SK-N-SH (cell line): ENCODE measurements around the gene MAP4K5.

Experiments used
- CHD2 ChIP-seq: fragments of 150-350 bp; IDR thresholded peaks from 2 replicates; pipeline ENCODE4 v1.6.1; 2018; ENCODE audit warnings: low read length; ENCODE audit not compliant: partially characterized antibody
- EP300 ChIP-seq, 2 experiments: IDR thresholded peaks; 2 replicates each; pipeline versions ENCODE4 v1.4.0 to v1.6.1; 2012; ENCODE audit warnings: borderline replicate concordance in 1 of 2, low read depth in 1 of 2, low read length in 1 of 2
- EZH2phosphoT487 ChIP-seq: fragments of 200-600 bp; sonication (generic); IDR thresholded peaks from 2 replicates; pipeline ENCODE4 v1.6.1; 2017; ENCODE audit warnings: low read depth, mixed run types, mild to moderate bottlenecking, antibody characterized with exemption, moderate library complexity, borderline replicate concordance
- JUND ChIP-seq: IDR thresholded peaks from 2 replicates; pipeline ENCODE4 v1.4.0; 2012
- MXI1 ChIP-seq: IDR thresholded peaks from 2 replicates; pipeline ENCODE4 v1.6.1; 2012; ENCODE audit warnings: mild to moderate bottlenecking, low read depth, low read length, improper control_type of control experiment
- POLR2AphosphoS5 ChIP-seq: IDR thresholded peaks from 2 replicates; pipeline ENCODE4 v1.6.1; 2012; ENCODE audit warnings: low read depth, low read length
- RXRA ChIP-seq: IDR thresholded peaks from 2 replicates; pipeline ENCODE4 v1.4.0; 2012; ENCODE audit warnings: low read depth, mild to moderate bottlenecking, borderline replicate concordance
- SIN3A ChIP-seq: IDR thresholded peaks from 2 replicates; pipeline ENCODE4 v1.6.1; 2012; ENCODE audit warnings: low read depth, mild to moderate bottlenecking, low read length, moderate library complexity, borderline replicate concordance
- SMC3 ChIP-seq: IDR thresholded peaks from 2 replicates; pipeline ENCODE4 v1.6.1; 2012; ENCODE audit warnings: low read depth, low read length, improper control_type of control experiment
- TF ChIP-seq, protein P1 (sequence below): fragments of 200-600 bp; sonication (generic); IDR thresholded peaks from 2 replicates; pipeline ENCODE4 v1.6.1; 2017; ENCODE audit warnings: antibody characterized with exemption, mild to moderate bottlenecking, moderate library complexity
- TF ChIP-seq, protein P2 (sequence below): IDR thresholded peaks from 2 replicates; pipeline ENCODE4 v1.4.0; 2012; ENCODE audit warnings: low read depth, borderline replicate concordance
- TF ChIP-seq, protein P3 (sequence below): IDR thresholded peaks from 2 replicates; pipeline ENCODE4; 2012
- TF ChIP-seq, protein P4 (sequence below): IDR thresholded peaks from 2 replicates; pipeline ENCODE4 v1.6.1; 2012; ENCODE audit warnings: mild to moderate bottlenecking, low read depth, low read length, moderate library complexity
- TF ChIP-seq, protein P5 (sequence below): fragments of 150-350 bp; IDR thresholded peaks from 2 replicates; pipeline ENCODE4 v1.6.1; 2017; ENCODE audit warnings: antibody characterized with exemption, low read length, low read depth, borderline replicate concordance

DNA sequence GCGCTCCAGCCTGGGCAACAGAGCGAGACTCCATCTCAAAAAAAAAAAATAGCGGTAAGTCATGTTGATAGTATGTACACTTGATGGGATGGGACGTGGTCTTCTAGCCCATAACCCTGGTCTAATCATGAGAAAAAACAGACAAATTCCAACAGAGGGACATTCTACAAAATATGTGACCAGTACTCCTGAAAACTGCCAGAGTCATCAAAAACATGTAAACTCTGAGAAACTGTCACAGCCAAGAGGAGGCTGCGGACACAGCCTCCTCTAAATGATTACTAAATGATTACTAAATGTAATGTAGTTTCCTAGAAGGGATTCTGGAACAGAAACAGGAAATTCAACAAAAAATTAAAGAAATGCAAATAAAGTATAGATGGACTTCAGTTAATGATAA lies 156.6 kb downstream of the MAP4K5 start:
- TF ChIP-seq EZH2phosphoT487 (no peak), SMC3 (no peak), POLR2AphosphoS5 (no peak), SIN3A (no peak), EP300 (IDR thresholded peaks at IDR 0.05; ENCODE audit: borderline replicate concordance in 1 of 2, low read depth in 1 of 2, low read length in 1 of 2) (no peak), RXRA (no peak), JUND (no peak), MXI1 (no peak), CHD2 (no peak)
- TF ChIP-seq, protein P1, sequence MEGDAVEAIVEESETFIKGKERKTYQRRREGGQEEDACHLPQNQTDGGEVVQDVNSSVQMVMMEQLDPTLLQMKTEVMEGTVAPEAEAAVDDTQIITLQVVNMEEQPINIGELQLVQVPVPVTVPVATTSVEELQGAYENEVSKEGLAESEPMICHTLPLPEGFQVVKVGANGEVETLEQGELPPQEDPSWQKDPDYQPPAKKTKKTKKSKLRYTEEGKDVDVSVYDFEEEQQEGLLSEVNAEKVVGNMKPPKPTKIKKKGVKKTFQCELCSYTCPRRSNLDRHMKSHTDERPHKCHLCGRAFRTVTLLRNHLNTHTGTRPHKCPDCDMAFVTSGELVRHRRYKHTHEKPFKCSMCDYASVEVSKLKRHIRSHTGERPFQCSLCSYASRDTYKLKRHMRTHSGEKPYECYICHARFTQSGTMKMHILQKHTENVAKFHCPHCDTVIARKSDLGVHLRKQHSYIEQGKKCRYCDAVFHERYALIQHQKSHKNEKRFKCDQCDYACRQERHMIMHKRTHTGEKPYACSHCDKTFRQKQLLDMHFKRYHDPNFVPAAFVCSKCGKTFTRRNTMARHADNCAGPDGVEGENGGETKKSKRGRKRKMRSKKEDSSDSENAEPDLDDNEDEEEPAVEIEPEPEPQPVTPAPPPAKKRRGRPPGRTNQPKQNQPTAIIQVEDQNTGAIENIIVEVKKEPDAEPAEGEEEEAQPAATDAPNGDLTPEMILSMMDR: no peak
- TF ChIP-seq, protein P2, sequence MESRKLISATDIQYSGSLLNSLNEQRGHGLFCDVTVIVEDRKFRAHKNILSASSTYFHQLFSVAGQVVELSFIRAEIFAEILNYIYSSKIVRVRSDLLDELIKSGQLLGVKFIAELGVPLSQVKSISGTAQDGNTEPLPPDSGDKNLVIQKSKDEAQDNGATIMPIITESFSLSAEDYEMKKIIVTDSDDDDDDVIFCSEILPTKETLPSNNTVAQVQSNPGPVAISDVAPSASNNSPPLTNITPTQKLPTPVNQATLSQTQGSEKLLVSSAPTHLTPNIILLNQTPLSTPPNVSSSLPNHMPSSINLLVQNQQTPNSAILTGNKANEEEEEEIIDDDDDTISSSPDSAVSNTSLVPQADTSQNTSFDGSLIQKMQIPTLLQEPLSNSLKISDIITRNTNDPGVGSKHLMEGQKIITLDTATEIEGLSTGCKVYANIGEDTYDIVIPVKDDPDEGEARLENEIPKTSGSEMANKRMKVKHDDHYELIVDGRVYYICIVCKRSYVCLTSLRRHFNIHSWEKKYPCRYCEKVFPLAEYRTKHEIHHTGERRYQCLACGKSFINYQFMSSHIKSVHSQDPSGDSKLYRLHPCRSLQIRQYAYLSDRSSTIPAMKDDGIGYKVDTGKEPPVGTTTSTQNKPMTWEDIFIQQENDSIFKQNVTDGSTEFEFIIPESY: no peak
- TF ChIP-seq, protein P3, sequence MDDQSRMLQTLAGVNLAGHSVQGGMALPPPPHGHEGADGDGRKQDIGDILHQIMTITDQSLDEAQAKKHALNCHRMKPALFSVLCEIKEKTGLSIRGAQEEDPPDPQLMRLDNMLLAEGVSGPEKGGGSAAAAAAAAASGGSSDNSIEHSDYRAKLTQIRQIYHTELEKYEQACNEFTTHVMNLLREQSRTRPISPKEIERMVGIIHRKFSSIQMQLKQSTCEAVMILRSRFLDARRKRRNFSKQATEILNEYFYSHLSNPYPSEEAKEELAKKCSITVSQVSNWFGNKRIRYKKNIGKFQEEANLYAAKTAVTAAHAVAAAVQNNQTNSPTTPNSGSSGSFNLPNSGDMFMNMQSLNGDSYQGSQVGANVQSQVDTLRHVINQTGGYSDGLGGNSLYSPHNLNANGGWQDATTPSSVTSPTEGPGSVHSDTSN: no peak
- TF ChIP-seq, protein P4, sequence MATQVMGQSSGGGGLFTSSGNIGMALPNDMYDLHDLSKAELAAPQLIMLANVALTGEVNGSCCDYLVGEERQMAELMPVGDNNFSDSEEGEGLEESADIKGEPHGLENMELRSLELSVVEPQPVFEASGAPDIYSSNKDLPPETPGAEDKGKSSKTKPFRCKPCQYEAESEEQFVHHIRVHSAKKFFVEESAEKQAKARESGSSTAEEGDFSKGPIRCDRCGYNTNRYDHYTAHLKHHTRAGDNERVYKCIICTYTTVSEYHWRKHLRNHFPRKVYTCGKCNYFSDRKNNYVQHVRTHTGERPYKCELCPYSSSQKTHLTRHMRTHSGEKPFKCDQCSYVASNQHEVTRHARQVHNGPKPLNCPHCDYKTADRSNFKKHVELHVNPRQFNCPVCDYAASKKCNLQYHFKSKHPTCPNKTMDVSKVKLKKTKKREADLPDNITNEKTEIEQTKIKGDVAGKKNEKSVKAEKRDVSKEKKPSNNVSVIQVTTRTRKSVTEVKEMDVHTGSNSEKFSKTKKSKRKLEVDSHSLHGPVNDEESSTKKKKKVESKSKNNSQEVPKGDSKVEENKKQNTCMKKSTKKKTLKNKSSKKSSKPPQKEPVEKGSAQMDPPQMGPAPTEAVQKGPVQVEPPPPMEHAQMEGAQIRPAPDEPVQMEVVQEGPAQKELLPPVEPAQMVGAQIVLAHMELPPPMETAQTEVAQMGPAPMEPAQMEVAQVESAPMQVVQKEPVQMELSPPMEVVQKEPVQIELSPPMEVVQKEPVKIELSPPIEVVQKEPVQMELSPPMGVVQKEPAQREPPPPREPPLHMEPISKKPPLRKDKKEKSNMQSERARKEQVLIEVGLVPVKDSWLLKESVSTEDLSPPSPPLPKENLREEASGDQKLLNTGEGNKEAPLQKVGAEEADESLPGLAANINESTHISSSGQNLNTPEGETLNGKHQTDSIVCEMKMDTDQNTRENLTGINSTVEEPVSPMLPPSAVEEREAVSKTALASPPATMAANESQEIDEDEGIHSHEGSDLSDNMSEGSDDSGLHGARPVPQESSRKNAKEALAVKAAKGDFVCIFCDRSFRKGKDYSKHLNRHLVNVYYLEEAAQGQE: no peak
- TF ChIP-seq, protein P5, sequence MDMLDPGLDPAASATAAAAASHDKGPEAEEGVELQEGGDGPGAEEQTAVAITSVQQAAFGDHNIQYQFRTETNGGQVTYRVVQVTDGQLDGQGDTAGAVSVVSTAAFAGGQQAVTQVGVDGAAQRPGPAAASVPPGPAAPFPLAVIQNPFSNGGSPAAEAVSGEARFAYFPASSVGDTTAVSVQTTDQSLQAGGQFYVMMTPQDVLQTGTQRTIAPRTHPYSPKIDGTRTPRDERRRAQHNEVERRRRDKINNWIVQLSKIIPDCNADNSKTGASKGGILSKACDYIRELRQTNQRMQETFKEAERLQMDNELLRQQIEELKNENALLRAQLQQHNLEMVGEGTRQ: no peak
